ENCODE data around the gene C9orf57. TPM values are rescaled to one million over a fixed set of nuclear protein-coding genes. Genes with fewer than 3 reads are reported as not detected.

C9orf57 gene
- total RNA-seq, 6 experiments from 2014 or later, result not detected

GRCh38 chr9:72043576-72043975 is 16.8 kb downstream of the C9orf57 start:
- H3K27me3 Mint-ChIP-seq (ENCODE audit: insufficient read depth), result peaks cover 23% of the 10 kb centered on the region
- no peak overlapping the region for H3K4me3 Mint-ChIP-seq
- H3K27ac Mint-ChIP-seq, result no peak overlapping the region
- 0 out of 2 replicates have a peak, but pooled peaks have one; percentile 6 for TF ChIP-seq CTCF (IDR thresholded peaks at IDR 0.05)
- DNase-seq, result no peak
- peaks cover 24% of the 10 kb centered on the region for H3K4me1 Mint-ChIP-seq (ENCODE audit: low read depth)
- no peaks in the 10 kb centered on the region for H3K36me3 Mint-ChIP-seq (ENCODE audit: low read depth)
- no peaks in the 10 kb centered on the region for H3K9me3 Mint-ChIP-seq

GRCh38 chr9:72042928-72043327 is 17.5 kb downstream of the C9orf57 start:
- Mint-ChIP-seq H3K9me3 (no peaks in the 10 kb centered on the region), H3K27ac (no peak overlapping the region), H3K36me3 (ENCODE audit: low read depth) (no peaks in the 10 kb centered on the region), H3K4me1 (ENCODE audit: low read depth) (peaks cover 24% of the 10 kb centered on the region), H3K4me3 (no peak overlapping the region), H3K27me3 (ENCODE audit: insufficient read depth) (peaks cover 22% of the 10 kb centered on the region)
- no peak for TF ChIP-seq CTCF (IDR thresholded peaks at IDR 0.05)
- no peak for DNase-seq

- Mint-ChIP-seq H3K4me1 (ENCODE audit: low read depth) (peaks cover 24% of the 10 kb centered on the region), H3K4me3 (peak overlapping the region; percentile 1; the same call in 1 of the 2 replicates), H3K36me3 (ENCODE audit: low read depth) (no peaks in the 10 kb centered on the region), H3K27me3 (ENCODE audit: insufficient read depth) (peaks cover 22% of the 10 kb centered on the region), H3K27ac (peak overlapping the region; percentile 0; the same call in 1 of the 2 replicates), H3K9me3 (no peaks in the 10 kb centered on the region)
- DNase-seq, result peak; percentile 72
- no peak for TF ChIP-seq CTCF (IDR thresholded peaks at IDR 0.05)
Observed at GRCh38 chr9:72041775-72042194, 18.6 kb downstream of the C9orf57 start.

GRCh38 chr9:72041369-72041768 is 19.0 kb downstream of the C9orf57 start:
- Mint-ChIP-seq H3K4me1 (ENCODE audit: low read depth) (peaks cover 24% of the 10 kb centered on the region), H3K9me3 (no peaks in the 10 kb centered on the region), H3K27ac (peak overlapping the region; percentile 0; the same call in 1 of the 2 replicates), H3K4me3 (no peak overlapping the region; the same call in 1 of the 2 replicates), H3K36me3 (ENCODE audit: low read depth) (no peaks in the 10 kb centered on the region), H3K27me3 (ENCODE audit: insufficient read depth) (peaks cover 23% of the 10 kb centered on the region)
- TF ChIP-seq CTCF (IDR thresholded peaks at IDR 0.05), result no peak
- no peak for DNase-seq

- Mint-ChIP-seq H3K4me3 (no peak overlapping the region), H3K27ac (no peak overlapping the region), H3K4me1 (ENCODE audit: low read depth) (peaks cover 24% of the 10 kb centered on the region), H3K27me3 (ENCODE audit: insufficient read depth) (peaks cover 26% of the 10 kb centered on the region), H3K9me3 (no peaks in the 10 kb centered on the region), H3K36me3 (ENCODE audit: low read depth) (no peaks in the 10 kb centered on the region)
- DNase-seq, result no peak
- TF ChIP-seq CTCF (IDR thresholded peaks at IDR 0.05), result no peak
Observed at GRCh38 chr9:72039532-72039931, 20.9 kb downstream of the C9orf57 start.
